ENCODE measurements around the gene C19orf25.
A peak's percentile ranks its signal among the peaks of the same experiment; 100 is the strongest.

The C19orf25 gene

GRCh38 chr19:1460033-1460995 is 18.7 kb downstream of the C19orf25 start:
- no peak for DNase-seq

GRCh38 chr19:1459479-1459878 is 19.5 kb downstream of the C19orf25 start:
- DNase-seq: no peak

GRCh38 chr19:1457892-1458291 is 21.1 kb downstream of the C19orf25 start:
- DNase-seq: no peak

- DNase-seq: no peak
Measured at GRCh38 chr19:1457031-1457739, 21.8 kb downstream of the C19orf25 start.

- DNase-seq: no peak
Measured at GRCh38 chr19:1456121-1456900, 22.7 kb downstream of the C19orf25 start.

GRCh38 chr19:1455336-1456120 is 23.5 kb downstream of the C19orf25 start:
- DNase-seq: peak; percentile 95

- DNase-seq: no peak
Measured at GRCh38 chr19:1455002-1455335, 24.0 kb downstream of the C19orf25 start.

- DNase-seq: peak; percentile 91
Measured at GRCh38 chr19:1453525-1454364, 25.3 kb downstream of the C19orf25 start.

- DNase-seq: no peak
Measured at GRCh38 chr19:1452802-1453524, 26.1 kb downstream of the C19orf25 start.

- DNase-seq: no peak
Measured at GRCh38 chr19:1451916-1452801, 26.9 kb downstream of the C19orf25 start.

- no peak for DNase-seq
Measured at GRCh38 chr19:1450735-1451731, 28.0 kb downstream of the C19orf25 start.

GRCh38 chr19:1449467-1450442 is 29.3 kb downstream of the C19orf25 start, which contains the start of gene APC2:
TSS of gene APC2 (plus strand) at chr19:1450121. CDS start at chr19:1453002, 2,881 bp downstream.
- no peak for DNase-seq

GRCh38 chr19:1447944-1448343 is 31.1 kb downstream of the C19orf25 start:
- DNase-seq: no peak

GRCh38 chr19:1447504-1447903 is 31.5 kb downstream of the C19orf25 start:
- peak; percentile 63 for DNase-seq

GRCh38 chr19:1446713-1447481 is 32.1 kb downstream of the C19orf25 start:
- DNase-seq: peak; percentile 88

Data from 8988T (cell line).